Fibroblast of lung (primary cell): ENCODE measurements around the gene ZNF423.

ENCODE experiments used
- CTCF ChIP-seq, 2 donors: IDR thresholded peaks in 1 of 2; conservative IDR thresholded peaks in 1 of 2; 1 replicate in 1 of 2; 2 replicates in 1 of 2; pipeline ENCODE4 v1.5.1; 2011 to 2012; ENCODE audit warnings: low read length in 2 of 2, control low read depth in 1 of 2, inconsistent platforms in 1 of 2, low read depth in 1 of 2, mild to moderate bottlenecking in 1 of 2
- EZH2 ChIP-seq: IDR thresholded peaks from 2 replicates; pipeline ENCODE4 v1.5.1; 2012; ENCODE audit warnings: low read length, control low read depth, mild to moderate bottlenecking; ENCODE audit errors: missing control alignments

DNA sequence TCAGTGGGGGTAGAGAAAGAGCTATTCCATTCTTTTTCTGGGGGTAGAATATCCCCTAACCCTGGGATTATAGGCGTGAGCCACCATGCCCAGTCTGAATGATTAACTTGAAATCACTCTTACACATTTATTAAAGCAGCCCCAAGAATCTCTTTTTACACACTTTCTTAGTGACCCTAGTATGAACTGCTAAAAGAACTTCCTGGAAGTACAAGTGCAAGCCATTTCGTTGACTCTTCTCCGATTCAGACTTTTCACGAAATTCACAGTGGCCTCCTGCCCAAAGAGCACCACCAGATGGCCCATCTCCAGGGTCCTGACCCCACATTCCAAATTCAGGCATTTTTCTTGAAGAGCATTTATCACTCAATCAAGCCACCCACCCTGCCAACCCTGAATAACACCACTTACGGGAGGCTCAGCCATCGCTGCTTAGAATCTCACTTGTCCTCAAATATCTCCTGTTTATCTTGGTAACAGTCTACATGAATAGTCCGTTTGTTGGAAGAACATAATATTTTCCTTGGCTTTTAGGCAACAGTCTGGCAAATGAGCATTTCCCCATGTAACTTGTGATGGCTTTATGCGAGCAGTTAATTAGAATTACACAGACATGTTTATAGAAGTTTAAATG lies 28.0 kb downstream of the ZNF423 start:
- TF ChIP-seq EZH2 (no peak), CTCF (conservative IDR thresholded peaks at IDR 0.05 in 1 of 2, IDR thresholded peaks at IDR 0.05 in 1 of 2; ENCODE audit: low read depth in 1 of 2, low read length in 2 of 2) (no peak)
